Astrocyte (in vitro differentiated cells and primary cell): ENCODE measurements around the gene GDF9. TPM values are rescaled to one million over a fixed set of nuclear protein-coding genes. Genes with fewer than 3 reads are reported as not detected.

Experiments used
- DNase-seq: peaks from one replicate; pipeline ENCODE4 v3.0.0-alpha.2; 2010; ENCODE audit warnings: low read depth
- FAIRE-seq: peaks from 2 replicates; lab custom pipeline; 2011; peaks lifted over from hg19 to GRCh38; lab: Jason Lieb, UNC
- H2AFZ ChIP-seq: 2 replicates; pipeline ENCODE4 v1.6.0; 2012; ENCODE audit warnings: low read depth, low read length, inconsistent platforms
- H3K27ac ChIP-seq: 2 replicates; pipeline ENCODE4 v1.5.1; 2011; ENCODE audit warnings: low read depth, low read length, inconsistent platforms
- H3K27me3 ChIP-seq: 2 replicates; pipeline ENCODE4 v1.6.0; 2011; ENCODE audit warnings: low read length, inconsistent platforms; ENCODE audit not compliant: insufficient read depth
- H3K36me3 ChIP-seq: 2 replicates; pipeline ENCODE4 v1.5.1; 2011; ENCODE audit warnings: low read length, inconsistent platforms; ENCODE audit not compliant: insufficient read depth
- H3K4me1 ChIP-seq: 2 replicates; pipeline ENCODE4 v1.5.1; 2011; ENCODE audit warnings: low read length, inconsistent platforms; ENCODE audit not compliant: insufficient read depth
- H3K4me2 ChIP-seq: 2 replicates; pipeline ENCODE4 v1.6.0; 2012; ENCODE audit warnings: low read length, inconsistent platforms
- H3K4me3 ChIP-seq: 2 replicates; pipeline ENCODE4 v1.5.1; 2011; ENCODE audit warnings: low read depth, mild to moderate bottlenecking, low read length, inconsistent platforms; ENCODE audit not compliant: insufficient read depth
- H3K79me2 ChIP-seq: 2 replicates; pipeline ENCODE4 v1.6.0; 2012; ENCODE audit warnings: mild to moderate bottlenecking, low read length, inconsistent platforms; ENCODE audit not compliant: insufficient read depth
- H3K9ac ChIP-seq: 2 replicates; pipeline ENCODE4 v1.6.0; 2012; ENCODE audit warnings: mild to moderate bottlenecking, low read length, inconsistent platforms
- H3K9me3 ChIP-seq: 2 replicates; pipeline ENCODE4 v1.5.1; 2012; ENCODE audit warnings: low read depth, mild to moderate bottlenecking, low read length, inconsistent platforms; ENCODE audit not compliant: insufficient read depth
- H4K20me1 ChIP-seq: 2 replicates; pipeline ENCODE4 v1.6.0; 2012; ENCODE audit warnings: low read length, inconsistent platforms; ENCODE audit not compliant: insufficient read depth
- H3K27ac Mint-ChIP-seq: one replicate; pipeline ENCODE4 v1.8.0; 2021; ENCODE audit warnings: mild to moderate bottlenecking, mixed read lengths; ENCODE audit not compliant: unreplicated experiment
- H3K27me3 Mint-ChIP-seq: one replicate; pipeline ENCODE4 v1.8.0; 2021; ENCODE audit warnings: low read depth, mixed read lengths; ENCODE audit not compliant: unreplicated experiment
- H3K36me3 Mint-ChIP-seq: one replicate; pipeline ENCODE4 v1.8.0; 2021; ENCODE audit warnings: low read depth, mixed read lengths; ENCODE audit not compliant: unreplicated experiment
- H3K4me1 Mint-ChIP-seq: one replicate; pipeline ENCODE4 v1.8.0; 2021; ENCODE audit warnings: low read depth, mixed read lengths; ENCODE audit not compliant: unreplicated experiment
- H3K4me3 Mint-ChIP-seq: one replicate; pipeline ENCODE4 v1.8.0; 2021; ENCODE audit warnings: mild to moderate bottlenecking, moderate library complexity, mixed read lengths; ENCODE audit not compliant: unreplicated experiment
- H3K9me3 Mint-ChIP-seq: one replicate; pipeline ENCODE4 v1.8.0; 2021; ENCODE audit warnings: mild to moderate bottlenecking, mixed read lengths; ENCODE audit not compliant: unreplicated experiment
- EZH2 ChIP-seq: IDR thresholded peaks from 2 replicates; pipeline ENCODE4 v1.6.1; 2012; ENCODE audit warnings: mild to moderate bottlenecking, low read length, inconsistent platforms; ENCODE audit not compliant: insufficient read depth
- total RNA-seq: library from RNA; stranded (reverse); gene quantifications from 2 replicates; pipeline ENCODE4 v1.2.1, GENCODE V29; 2021
- TF ChIP-seq, protein P1 (sequence below): IDR thresholded peaks from 2 replicates; pipeline ENCODE4 v1.5.1; 2011; ENCODE audit warnings: low read depth, mild to moderate bottlenecking, inconsistent platforms, low read length, moderate library complexity; ENCODE audit not compliant: insufficient read depth

Gene GDF9
- total RNA-seq, 1 donor from 2014 or later, result 0.34 TPM

DNA sequence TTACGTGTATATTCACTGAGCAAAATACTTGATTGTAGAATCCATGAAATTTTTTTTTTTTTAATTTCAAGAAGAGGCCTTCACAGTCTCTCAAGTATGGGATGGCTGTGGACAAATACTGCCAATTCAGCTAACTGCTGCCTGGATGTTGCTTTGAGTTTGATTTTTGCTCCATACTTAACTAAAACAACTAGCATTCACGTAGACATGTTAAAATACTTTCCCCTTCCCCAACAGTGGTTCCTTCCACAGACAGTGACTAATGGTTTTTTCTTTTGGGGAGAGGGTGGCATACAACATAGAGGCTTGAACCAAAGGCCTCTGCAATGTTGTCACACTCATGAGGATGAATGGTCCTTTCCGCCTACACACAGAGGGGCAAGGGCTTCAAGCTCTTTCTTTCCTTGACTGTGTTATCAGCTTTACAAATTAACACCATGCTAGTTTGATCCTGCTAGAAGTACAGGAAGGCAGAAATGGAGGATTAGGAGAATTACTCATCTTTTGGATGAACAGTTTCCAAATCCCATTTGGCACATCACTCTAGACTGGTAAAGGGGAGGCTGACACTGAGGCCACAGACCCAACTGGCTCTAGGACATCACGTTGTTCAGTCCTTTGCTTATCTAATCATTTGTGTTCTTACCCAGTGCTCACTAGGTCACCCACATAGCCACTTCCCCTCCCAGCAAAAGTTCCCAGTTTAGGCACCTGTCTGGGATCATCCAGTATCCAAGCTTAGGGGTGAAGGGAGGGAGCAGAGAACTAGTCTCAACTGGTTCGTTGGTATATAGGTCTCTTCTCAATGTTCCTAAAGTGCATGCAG lies 5.4 kb upstream of the GDF9 start:
- no peaks in the 10 kb centered on the region for H3K9me3 Mint-ChIP-seq
- Histone ChIP-seq H2AFZ (no peak overlapping the region), H3K4me2 (no peak overlapping the region), H3K79me2 (peaks cover 16% of the 10 kb centered on the region), H3K36me3 (peaks cover 21% of the 10 kb centered on the region), H3K4me1 (peaks cover 6% of the 10 kb centered on the region), H3K9ac (no peak overlapping the region), H3K4me3 (no peak overlapping the region), H3K27ac (no peak overlapping the region), H3K27me3 (no peaks in the 10 kb centered on the region), H4K20me1 (peaks cover 12% of the 10 kb centered on the region), H3K9me3 (no peaks in the 10 kb centered on the region)
- H3K4me3 Mint-ChIP-seq, result no peak overlapping the region
- TF ChIP-seq EZH2, result no peak
- TF ChIP-seq, protein P1, sequence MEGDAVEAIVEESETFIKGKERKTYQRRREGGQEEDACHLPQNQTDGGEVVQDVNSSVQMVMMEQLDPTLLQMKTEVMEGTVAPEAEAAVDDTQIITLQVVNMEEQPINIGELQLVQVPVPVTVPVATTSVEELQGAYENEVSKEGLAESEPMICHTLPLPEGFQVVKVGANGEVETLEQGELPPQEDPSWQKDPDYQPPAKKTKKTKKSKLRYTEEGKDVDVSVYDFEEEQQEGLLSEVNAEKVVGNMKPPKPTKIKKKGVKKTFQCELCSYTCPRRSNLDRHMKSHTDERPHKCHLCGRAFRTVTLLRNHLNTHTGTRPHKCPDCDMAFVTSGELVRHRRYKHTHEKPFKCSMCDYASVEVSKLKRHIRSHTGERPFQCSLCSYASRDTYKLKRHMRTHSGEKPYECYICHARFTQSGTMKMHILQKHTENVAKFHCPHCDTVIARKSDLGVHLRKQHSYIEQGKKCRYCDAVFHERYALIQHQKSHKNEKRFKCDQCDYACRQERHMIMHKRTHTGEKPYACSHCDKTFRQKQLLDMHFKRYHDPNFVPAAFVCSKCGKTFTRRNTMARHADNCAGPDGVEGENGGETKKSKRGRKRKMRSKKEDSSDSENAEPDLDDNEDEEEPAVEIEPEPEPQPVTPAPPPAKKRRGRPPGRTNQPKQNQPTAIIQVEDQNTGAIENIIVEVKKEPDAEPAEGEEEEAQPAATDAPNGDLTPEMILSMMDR, result no peak
- no peaks in the 10 kb centered on the region for H3K27me3 Mint-ChIP-seq
- peaks cover 34% of the 10 kb centered on the region for H3K4me1 Mint-ChIP-seq
- peak overlapping the region; percentile 75 for H3K27ac Mint-ChIP-seq
- DNase-seq, result no peak
- peaks cover 34% of the 10 kb centered on the region for H3K36me3 Mint-ChIP-seq
- FAIRE-seq, result no peak

DNA sequence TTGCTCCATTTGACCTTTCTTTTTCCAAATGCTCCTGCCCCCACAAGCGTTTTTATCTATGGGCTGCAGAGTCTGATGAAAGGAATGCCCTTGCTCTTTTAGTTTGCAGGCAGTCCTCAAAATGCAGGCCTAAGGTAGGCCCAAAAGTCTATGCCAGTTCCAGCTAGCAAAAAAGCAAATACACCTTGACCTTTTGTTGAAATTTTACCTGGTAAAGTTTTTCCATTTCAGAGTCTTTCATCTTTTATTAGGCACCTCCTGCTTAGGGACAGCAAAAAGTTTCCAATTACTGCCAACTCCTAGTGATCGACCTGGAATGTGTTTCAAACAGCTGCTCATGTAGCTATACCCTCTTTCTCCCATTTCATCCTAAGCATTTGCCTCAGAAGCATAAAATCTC lies 4.5 kb upstream of the GDF9 start:
- no peak overlapping the region for H2AFZ ChIP-seq
- H3K36me3 Mint-ChIP-seq, result peaks cover 34% of the 10 kb centered on the region
- no peaks in the 10 kb centered on the region for H3K9me3 ChIP-seq
- H3K27ac ChIP-seq, result no peak overlapping the region
- no peak overlapping the region for H3K4me3 Mint-ChIP-seq
- H3K4me1 Mint-ChIP-seq, result peaks cover 30% of the 10 kb centered on the region
- peaks cover 3% of the 10 kb centered on the region for H3K4me1 ChIP-seq
- H3K9me3 Mint-ChIP-seq, result no peaks in the 10 kb centered on the region
- FAIRE-seq (no peak), DNase-seq (no peak)
- no peaks in the 10 kb centered on the region for H3K27me3 Mint-ChIP-seq
- no peak overlapping the region for H3K9ac ChIP-seq
- no peak overlapping the region for H3K27ac Mint-ChIP-seq
- H3K4me3 ChIP-seq, result no peak overlapping the region
- H3K36me3 ChIP-seq, result peaks cover 15% of the 10 kb centered on the region
- H3K4me2 ChIP-seq, result no peak overlapping the region
- H3K27me3 ChIP-seq, result no peaks in the 10 kb centered on the region
- peaks cover 19% of the 10 kb centered on the region for H3K79me2 ChIP-seq
- H4K20me1 ChIP-seq, result peaks cover 6% of the 10 kb centered on the region
- TF ChIP-seq, protein P1, result no peak
- no peak for TF ChIP-seq EZH2

DNA sequence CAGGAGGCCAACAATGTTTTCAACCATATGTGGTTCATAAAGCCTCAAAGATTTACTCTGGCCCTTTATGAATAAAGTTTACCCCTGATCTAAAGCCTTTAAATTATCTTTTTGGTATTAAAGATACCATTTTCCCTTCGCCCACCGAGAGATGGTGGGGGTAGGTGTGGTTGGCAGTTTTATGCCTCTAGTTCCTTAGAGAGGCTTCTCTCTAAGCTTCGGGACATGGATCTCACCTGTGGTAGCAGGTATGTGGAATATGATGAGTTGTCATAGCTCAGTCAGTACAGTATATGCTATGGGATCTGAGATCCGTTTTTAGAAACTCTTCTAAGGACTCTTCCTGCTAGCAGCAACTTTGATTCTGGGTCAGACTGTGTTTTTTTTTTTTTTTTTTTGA lies 2.5 kb upstream of the GDF9 start:
- H3K4me3 Mint-ChIP-seq, result peak overlapping the region; percentile 99
- no peak for TF ChIP-seq EZH2
- TF ChIP-seq, protein P1, result no peak

More for the DNA sequence above, 2.5 kb upstream of the GDF9 start:
- no peaks in the 10 kb centered on the region for H3K27me3 ChIP-seq
- Mint-ChIP-seq H3K4me1 (peaks cover 30% of the 10 kb centered on the region), H3K27me3 (no peaks in the 10 kb centered on the region), H3K27ac (peak overlapping the region; percentile 78), H3K9me3 (no peaks in the 10 kb centered on the region), H3K36me3 (peaks cover 23% of the 10 kb centered on the region)
- H3K4me2 ChIP-seq, result no peak overlapping the region
- no peaks in the 10 kb centered on the region for H3K9me3 ChIP-seq
- FAIRE-seq, result no peak
- peaks cover 6% of the 10 kb centered on the region for H4K20me1 ChIP-seq
- H3K9ac ChIP-seq, result no peak overlapping the region
- H3K27ac ChIP-seq, result no peak overlapping the region
- DNase-seq, result no peak
- peaks cover 6% of the 10 kb centered on the region for H3K4me1 ChIP-seq
- peaks cover 19% of the 10 kb centered on the region for H3K79me2 ChIP-seq
- H2AFZ ChIP-seq, result no peak overlapping the region
- no peak overlapping the region for H3K4me3 ChIP-seq
- H3K36me3 ChIP-seq, result peaks cover 10% of the 10 kb centered on the region
